ENCODE data around the gene PTGIR.

DNA sequence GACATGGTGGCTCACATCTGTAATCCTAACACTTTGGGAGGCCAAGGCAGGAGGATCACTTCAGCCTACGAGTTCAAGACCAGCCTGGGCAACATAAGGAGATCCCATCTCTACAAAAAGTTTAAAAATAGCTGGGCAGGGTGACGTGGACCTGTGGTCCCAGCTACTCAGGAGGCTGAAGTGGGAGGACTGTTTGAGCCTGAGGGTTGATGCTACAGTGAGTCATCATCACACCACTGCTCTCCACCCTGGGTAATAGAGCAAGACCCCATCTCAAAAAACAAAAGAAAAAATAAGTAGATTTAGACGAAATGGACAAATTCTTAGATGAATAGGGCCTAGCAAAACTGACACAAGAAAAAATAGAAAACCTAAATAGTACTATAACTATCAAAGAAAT is 21.5 kb upstream of the PTGIR start:
- no peak for TF ChIP-seq POLR2AphosphoS5 (IDR thresholded peaks at IDR 0.05; ENCODE audit: insufficient read depth in 1 of 2, low read depth in 1 of 2)
- no peak for TF ChIP-seq CTCF (IDR thresholded peaks at IDR 0.05)

Measured in vagina (tissue), 2 donors.